Suprapubic skin (tissue), 4 donors: ENCODE data around the gene ZNF407.

Experiments used
- POLR2A ChIP-seq, 2 donors: fragments of 450-650 bp; IDR thresholded peaks; one replicate each; pipeline ENCODE4 v1.6.1; 2017; ENCODE audit warnings: antibody characterized with exemption in 2 of 2, mild to moderate bottlenecking in 2 of 2, moderate library complexity in 2 of 2
- POLR2AphosphoS5 ChIP-seq, 3 donors: sonication (generic); formaldehyde crosslinking; IDR thresholded peaks; one replicate each; pipeline ENCODE4 v1.6.1; 2017; ENCODE audit warnings: antibody characterized with exemption in 3 of 3
- TF ChIP-seq, protein P1 (sequence below), 2 donors: fragments of 200-600 bp in 1 of 2; fragments of 450-650 bp in 1 of 2; sonication (generic) in 1 of 2; IDR thresholded peaks; one replicate each; pipeline ENCODE4 v1.5.1; 2016 to 2019; ENCODE audit warnings: antibody characterized with exemption in 2 of 2, mild to moderate bottlenecking in 1 of 2, moderate library complexity in 1 of 2

DNA sequence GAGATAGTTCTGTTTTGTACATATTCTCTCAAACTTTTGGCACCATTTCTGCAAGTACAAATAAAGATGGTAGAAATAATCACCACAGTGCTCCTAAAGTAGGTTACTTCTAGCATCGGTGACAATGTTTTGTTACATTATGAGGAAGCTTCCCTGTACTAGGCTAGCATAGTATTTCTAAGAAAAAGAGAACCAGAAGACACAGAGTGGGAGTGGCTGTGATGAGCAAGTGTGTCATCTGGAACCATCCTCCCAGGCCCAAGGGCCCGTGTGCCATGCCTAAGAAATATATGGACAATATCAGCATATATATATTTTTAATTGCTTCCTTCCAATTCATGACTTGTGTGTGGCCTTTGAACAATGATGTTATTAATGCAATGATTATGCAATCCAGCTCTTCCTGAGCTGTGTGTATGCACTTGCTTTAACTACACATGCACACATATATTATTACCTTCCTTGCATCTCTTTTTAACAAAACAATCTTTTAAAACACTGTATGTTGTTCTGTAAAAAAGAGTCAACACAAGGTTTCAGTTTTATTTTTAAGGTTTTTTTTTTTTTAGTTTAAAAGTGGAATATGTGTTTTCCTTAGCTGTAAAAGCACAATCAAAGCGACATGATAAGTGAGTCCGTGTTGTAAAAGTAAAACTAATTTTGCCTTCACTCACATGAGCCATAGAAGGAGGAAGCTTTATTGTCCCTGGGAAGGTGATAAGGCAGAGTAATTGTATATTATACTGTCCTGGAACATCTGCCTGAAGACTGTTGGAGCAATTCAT is 303.9 kb downstream of the ZNF407 start:
- TF ChIP-seq, protein P1, sequence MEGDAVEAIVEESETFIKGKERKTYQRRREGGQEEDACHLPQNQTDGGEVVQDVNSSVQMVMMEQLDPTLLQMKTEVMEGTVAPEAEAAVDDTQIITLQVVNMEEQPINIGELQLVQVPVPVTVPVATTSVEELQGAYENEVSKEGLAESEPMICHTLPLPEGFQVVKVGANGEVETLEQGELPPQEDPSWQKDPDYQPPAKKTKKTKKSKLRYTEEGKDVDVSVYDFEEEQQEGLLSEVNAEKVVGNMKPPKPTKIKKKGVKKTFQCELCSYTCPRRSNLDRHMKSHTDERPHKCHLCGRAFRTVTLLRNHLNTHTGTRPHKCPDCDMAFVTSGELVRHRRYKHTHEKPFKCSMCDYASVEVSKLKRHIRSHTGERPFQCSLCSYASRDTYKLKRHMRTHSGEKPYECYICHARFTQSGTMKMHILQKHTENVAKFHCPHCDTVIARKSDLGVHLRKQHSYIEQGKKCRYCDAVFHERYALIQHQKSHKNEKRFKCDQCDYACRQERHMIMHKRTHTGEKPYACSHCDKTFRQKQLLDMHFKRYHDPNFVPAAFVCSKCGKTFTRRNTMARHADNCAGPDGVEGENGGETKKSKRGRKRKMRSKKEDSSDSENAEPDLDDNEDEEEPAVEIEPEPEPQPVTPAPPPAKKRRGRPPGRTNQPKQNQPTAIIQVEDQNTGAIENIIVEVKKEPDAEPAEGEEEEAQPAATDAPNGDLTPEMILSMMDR (IDR thresholded peaks at IDR 0.05), result no peak
- TF ChIP-seq POLR2AphosphoS5 (IDR thresholded peaks at IDR 0.05) (no peak), POLR2A (IDR thresholded peaks at IDR 0.05) (no peak)
